ENCODE measurements around the gene GPRC5A. TPM values are rescaled to one million over a fixed set of nuclear protein-coding genes. Genes with fewer than 3 reads are reported as not detected.
"Not testable (repeated sequence)": the region's sequence is repeated elsewhere in the genome, so short reads cannot be mapped to it uniquely, and the experiment has no call there.

Gene GPRC5A
- not detected in 2 replicates for total RNA-seq

- intact Hi-C loops (cut with micrococcal nuclease), result loop anchor here (1.0 to 2.0 kb wide), 3 partner anchors 54 to 102 kb away; partner anchors contain the start of gene DDX47
Measured at GRCh38 chr12:12891080-12891880, at the start of gene GPRC5A. Gene GPRC5A (plus strand): TSS chr12:12891562. CDS start chr12:12908250, 16,688 bp downstream.

DNA sequence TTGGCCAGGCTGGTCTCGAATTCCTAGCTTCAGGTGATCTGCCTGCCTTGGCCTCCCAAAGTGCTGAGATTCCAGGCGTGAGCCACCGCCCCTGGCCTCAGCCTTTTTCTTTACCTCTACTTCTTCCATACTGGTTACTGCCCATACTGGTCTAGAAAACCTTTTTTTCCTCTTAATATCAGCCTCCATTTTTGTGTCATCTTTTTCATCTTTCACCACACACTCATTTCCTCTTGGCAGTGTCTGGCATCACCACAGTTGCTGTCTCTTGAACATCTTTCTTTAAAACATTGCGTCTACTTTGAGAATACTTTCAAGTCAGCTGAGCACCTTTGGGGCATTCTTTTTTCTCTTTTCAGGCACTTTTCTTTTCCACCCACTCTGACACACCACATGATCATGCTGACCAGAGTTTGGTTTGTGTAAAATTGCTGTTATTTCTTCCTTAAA, 45.5 kb upstream of the GPRC5A start:
- intact Hi-C loops (cut with micrococcal nuclease), result no loop called here

- intact Hi-C loops (cut with micrococcal nuclease), result not testable (repeated sequence)
Measured at GRCh38 chr12:12846780-12847179, 44.6 kb upstream of the GPRC5A start.

DNA sequence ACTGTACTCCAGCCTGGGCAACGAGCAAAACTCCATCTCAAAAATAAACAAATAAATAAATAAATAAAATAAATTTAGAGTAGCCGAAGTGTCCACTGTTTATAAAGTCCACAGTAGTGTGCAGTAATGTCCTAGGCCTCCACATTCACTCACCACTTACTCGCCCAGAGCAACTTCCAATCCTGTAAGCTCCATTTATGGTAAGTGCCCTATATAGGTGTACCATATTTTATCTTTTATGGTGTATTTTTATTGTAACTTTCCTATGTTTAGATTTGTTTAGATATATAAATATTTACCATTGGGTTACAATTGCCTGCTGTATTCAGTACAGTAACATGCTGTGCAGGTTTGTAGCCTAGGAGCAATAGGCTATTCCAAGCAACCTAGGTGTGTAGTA, 37.9 kb upstream of the GPRC5A start:
- intact Hi-C loops (cut with micrococcal nuclease), result no loop called here

- intact Hi-C loops (cut with micrococcal nuclease), result no loop called here
Measured at GRCh38 chr12:12859690-12860089, 31.7 kb upstream of the GPRC5A start.

- intact Hi-C loops (cut with micrococcal nuclease), result no loop called here
Measured at GRCh38 chr12:12864243-12864642, 27.1 kb upstream of the GPRC5A start.

GRCh38 chr12:12868477-12869235, 22.7 kb upstream of the GPRC5A start:
- intact Hi-C loops (cut with micrococcal nuclease), result no loop called here

DNA sequence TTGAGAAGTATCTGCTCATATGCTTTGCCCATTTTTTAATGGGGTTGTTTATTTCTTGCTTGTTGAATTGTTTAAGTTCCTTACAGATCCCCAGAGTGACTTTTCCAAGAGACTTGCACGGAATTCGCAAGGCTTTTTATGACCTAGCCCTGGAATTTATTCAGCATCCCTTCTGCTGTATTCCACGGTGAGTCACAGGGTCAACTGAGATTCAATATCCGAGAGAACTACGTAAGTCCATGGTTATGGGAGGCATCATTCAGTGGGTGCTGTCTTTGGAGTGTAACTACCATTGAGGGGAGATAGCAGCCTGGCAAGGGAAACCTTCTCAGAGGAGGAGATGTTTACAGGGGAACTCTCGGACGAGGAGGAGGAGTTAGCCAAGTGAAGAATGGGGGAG, 20.9 kb upstream of the GPRC5A start:
- intact Hi-C loops (cut with micrococcal nuclease), result no loop called here

GRCh38 chr12:12871587-12872138, 19.7 kb upstream of the GPRC5A start:
- intact Hi-C loops (cut with micrococcal nuclease), result no loop called here

GRCh38 chr12:12872139-12872933, 19.0 kb upstream of the GPRC5A start:
- intact Hi-C loops (cut with micrococcal nuclease), result no loop called here

- intact Hi-C loops (cut with micrococcal nuclease), result no loop called here
Measured at GRCh38 chr12:12872934-12873275, 18.5 kb upstream of the GPRC5A start.

DNA sequence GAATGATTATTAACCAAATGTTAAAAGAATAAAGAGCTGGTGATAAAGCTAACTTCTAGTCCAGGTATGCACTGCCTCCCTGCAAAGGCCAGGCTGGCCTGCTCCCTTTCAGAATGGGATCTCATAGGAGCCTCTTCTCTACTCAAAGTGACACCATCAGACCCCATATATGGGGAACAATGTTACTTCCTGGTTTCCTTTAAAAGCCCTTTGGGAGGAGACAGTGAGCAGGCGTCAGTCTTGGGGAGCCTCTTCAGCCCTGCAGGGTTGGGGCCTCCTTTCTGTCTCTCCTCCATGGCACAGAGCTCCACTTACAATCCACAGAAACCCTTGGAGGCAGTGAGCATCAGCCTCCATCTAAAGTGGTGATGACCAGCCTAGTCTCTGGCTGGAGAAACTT, 17.3 kb upstream of the GPRC5A start:
- intact Hi-C loops (cut with micrococcal nuclease), result no loop called here

DNA sequence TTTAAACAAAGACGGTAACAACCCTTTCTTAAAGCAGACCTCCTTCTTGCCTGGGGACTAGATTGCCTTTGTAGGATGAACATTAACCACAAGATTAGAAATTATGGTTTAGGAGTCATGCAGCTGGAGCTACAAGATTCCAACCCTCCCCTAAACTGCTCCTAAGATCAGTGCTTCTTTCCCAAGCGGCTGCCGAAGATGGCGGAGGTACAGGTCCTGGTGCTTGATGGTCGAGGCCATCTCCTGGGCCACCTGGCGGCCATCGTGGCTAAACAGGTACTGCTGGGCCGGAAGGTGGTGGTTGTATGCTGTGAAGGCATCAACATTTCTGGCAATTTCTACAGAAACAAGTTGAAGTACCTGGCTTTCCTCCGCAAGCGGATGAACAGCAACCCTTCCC, 16.1 kb upstream of the GPRC5A start:
- intact Hi-C loops (cut with micrococcal nuclease), result not testable (repeated sequence)

GRCh38 chr12:12877153-12877768, 14.1 kb upstream of the GPRC5A start:
- intact Hi-C loops (cut with micrococcal nuclease), result no loop called here

DNA sequence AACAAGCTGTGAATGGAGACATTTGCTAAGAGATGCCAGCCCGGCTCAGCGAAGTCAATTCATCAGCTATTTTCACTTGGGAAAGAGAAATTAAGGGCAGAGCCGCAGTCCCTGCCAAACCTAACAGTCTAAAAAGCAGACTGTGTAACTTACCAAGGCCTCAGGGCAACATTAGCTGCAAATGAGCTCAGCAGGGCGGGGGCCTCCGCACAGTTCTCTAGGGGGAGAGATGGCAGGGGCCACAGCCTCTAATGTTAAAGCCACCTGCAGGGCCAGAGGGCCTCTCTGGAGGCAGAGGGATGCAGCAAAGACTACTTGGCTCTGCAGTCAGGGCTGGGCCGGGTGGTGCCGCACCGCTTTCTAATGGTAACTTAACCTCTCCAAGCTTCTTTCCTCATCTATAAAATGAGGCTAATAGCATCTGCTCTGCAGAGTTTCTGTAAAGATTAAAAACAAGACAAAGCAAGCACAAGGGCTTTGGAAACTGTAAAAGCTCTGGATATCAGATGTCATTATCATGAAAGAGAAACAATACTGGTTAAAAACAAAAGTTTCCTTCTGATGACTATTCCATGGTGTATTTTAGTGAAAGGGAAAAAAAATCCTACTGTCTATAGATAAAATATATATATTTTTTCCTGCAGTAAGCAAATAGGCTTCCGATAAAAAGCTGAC, 13.4 kb upstream of the GPRC5A start:
- intact Hi-C loops (cut with micrococcal nuclease), result no loop called here

GRCh38 chr12:12880537-12880936, 10.8 kb upstream of the GPRC5A start:
- intact Hi-C loops (cut with micrococcal nuclease), result no loop called here

- intact Hi-C loops (cut with micrococcal nuclease), result no loop called here
Measured at GRCh38 chr12:12881151-12881909, 10.0 kb upstream of the GPRC5A start.

DNA sequence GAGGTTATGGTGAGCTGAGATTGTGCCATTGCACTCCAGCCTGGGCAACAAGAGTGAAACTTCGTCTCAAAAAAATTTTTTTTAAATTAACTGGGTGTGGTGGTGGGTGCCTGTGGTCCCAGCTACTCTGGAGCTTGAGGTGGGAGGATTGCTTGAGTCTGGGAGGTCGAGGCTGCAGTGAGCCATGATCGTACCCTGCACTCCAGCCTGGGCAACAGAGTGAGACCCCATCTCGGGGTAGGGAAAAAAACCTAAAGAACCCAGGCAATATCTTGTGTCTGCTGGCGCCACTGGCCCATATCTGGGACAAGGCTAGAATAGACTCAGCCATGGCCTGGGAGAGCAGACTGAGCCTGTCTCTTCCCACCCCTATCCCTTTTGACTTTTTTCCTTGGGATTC, 9.1 kb upstream of the GPRC5A start:
- intact Hi-C loops (cut with micrococcal nuclease), result no loop called here

GRCh38 chr12:12883369-12884001, 7.9 kb upstream of the GPRC5A start:
- intact Hi-C loops (cut with micrococcal nuclease), result no loop called here

All from T-helper 1 cell treated with Interleukin-12 subunit alpha and Interleukin-12 subunit beta and Interleukin-4 antibody, amounts not matched to agents 30 ng/mL and 1 ng/mL, for 36 hours (primary cell).